Hepatocyte (in vitro differentiated cells): Measurements from ENCODE around the gene SLC25A48.
"Not testable (repeated sequence)": the region's sequence is repeated elsewhere in the genome, so short reads cannot be mapped to it uniquely, and the experiment has no call there.

Source experiments
- EZH2 ChIP-seq: fragments of 200-600 bp; sonication (generic); IDR thresholded peaks from 2 replicates; pipeline ENCODE4 v1.6.1; 2016; ENCODE audit warnings: antibody characterized with exemption, mild to moderate bottlenecking, borderline replicate concordance
- EZH2phosphoT487 ChIP-seq: fragments of 200-600 bp; sonication (generic); IDR thresholded peaks from one replicate; pipeline ENCODE4 v1.6.1; 2018; ENCODE audit warnings: antibody characterized with exemption, mild to moderate bottlenecking, low read depth, moderate library complexity; ENCODE audit not compliant: unreplicated experiment, severe bottlenecking
- TF ChIP-seq, protein P1 (sequence below): fragments of 200-600 bp; sonication (generic); IDR thresholded peaks from 2 replicates; pipeline ENCODE4 v1.5.1; 2016; ENCODE audit warnings: antibody characterized with exemption, mild to moderate bottlenecking; ENCODE audit not compliant: poor library complexity

GRCh38 chr5:135859186-135859585 lies 24.7 kb downstream of the SLC25A48 start:
- TF ChIP-seq, protein P1, sequence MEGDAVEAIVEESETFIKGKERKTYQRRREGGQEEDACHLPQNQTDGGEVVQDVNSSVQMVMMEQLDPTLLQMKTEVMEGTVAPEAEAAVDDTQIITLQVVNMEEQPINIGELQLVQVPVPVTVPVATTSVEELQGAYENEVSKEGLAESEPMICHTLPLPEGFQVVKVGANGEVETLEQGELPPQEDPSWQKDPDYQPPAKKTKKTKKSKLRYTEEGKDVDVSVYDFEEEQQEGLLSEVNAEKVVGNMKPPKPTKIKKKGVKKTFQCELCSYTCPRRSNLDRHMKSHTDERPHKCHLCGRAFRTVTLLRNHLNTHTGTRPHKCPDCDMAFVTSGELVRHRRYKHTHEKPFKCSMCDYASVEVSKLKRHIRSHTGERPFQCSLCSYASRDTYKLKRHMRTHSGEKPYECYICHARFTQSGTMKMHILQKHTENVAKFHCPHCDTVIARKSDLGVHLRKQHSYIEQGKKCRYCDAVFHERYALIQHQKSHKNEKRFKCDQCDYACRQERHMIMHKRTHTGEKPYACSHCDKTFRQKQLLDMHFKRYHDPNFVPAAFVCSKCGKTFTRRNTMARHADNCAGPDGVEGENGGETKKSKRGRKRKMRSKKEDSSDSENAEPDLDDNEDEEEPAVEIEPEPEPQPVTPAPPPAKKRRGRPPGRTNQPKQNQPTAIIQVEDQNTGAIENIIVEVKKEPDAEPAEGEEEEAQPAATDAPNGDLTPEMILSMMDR, result not testable (repeated sequence)
- not testable (repeated sequence) for TF ChIP-seq EZH2, EZH2phosphoT487
